NCI-H2227 treated with DMSO at 0.1 percent for 48 hours (cell line): ENCODE measurements around the gene SERPINB6.
A peak's percentile ranks its signal among the peaks of the same experiment; 100 is the strongest.
"Not testable (repeated sequence)": the region's sequence is repeated elsewhere in the genome, so short reads cannot be mapped to it uniquely, and the experiment has no call there.

Experiments
- DNase-seq: peaks from one replicate; lab custom pipeline; 2025; lab: John Stamatoyannopoulos, UW

Gene SERPINB6

DNA sequence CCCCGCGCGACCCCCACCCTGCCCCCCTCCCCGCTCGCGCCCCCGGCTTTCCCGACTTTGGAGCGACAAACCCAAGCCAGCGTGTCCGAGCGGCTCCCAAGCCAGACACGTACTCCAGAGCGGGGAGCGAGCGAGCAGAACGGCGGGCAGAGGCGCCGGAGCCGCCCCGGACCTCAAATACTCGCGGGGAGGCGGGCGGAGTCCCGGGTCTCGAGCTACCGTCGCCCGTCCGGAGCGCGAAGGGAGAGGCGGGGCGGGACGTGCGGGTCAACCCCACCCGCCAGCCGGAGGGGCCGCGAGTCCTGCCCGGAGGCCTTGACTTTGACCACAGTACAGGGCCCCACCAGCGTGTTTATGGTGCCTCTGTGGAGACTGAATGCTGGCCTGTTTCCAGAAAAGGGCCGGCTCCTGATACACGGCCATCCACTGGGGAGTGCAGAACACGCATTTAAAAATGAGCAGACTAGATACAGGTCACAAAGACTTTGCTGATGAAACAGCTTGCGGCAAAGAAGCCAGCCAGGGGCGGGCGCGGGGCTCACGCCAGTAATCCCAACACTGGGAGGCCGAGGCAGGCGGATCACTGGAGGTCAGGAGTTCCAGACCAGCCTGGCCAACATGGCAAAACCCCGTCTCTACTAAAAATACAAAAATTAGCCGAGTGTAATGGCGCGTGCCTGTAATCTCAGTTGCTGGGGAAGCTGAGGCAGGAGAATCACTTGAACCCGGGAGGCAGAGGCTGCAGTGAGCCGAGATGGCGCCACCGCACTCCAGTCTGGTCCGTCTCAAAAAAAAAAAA lies at the start of gene SERPINB6:
Gene SERPINB6, minus strand, starts transcription at position 148 of the 799 bp plus-strand sequence. CDS start 12,235 bp downstream, outside the sequence.
- peak; percentile 66 for DNase-seq

DNA sequence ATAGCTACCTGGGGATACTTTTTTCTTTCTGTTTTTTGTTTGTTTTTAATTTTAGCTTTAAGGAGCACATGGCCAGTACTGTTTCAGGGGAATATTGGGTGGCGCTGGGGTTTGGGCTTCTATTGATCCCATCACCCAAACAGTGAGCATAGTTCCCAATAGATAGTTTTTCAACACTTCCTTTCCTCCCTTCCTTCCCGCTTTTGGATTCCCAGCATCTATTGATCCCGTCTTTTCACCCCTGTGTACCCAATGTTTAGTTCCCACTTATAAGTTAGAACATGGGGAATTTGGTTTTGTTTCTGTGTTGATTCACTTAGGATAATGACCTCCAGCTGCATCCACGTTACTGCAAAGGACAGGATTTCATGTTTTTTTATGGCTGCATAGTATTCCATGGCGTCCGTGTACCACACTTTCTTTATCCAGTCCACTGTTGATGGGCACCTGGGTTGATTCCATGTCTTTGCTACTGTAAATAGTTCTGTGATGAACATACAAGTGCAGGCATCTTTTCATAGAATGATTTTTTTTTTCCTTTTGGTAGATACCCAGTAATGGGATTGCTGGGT lies 48.5 kb upstream of the SERPINB6 start:
- no peak for DNase-seq

DNA sequence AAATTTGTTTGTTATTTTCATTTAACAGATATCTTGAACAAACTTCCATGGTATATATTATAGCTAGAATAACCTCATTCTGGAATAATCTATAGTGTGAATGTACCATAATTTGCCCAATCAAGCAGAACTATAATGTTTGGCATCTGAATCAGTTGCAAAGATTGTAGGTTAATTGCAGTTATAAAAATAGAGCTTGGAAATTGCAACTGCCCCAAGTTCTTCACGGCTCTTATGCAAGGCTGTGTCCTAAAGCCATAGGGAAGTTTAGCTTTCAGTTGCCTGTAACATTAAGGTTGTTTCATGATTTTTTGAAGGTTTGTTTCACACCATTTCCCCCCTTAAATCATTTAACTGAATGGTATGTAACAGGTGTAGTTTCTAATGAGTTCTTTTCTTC lies 47.7 kb upstream of the SERPINB6 start:
- DNase-seq: no peak

DNA sequence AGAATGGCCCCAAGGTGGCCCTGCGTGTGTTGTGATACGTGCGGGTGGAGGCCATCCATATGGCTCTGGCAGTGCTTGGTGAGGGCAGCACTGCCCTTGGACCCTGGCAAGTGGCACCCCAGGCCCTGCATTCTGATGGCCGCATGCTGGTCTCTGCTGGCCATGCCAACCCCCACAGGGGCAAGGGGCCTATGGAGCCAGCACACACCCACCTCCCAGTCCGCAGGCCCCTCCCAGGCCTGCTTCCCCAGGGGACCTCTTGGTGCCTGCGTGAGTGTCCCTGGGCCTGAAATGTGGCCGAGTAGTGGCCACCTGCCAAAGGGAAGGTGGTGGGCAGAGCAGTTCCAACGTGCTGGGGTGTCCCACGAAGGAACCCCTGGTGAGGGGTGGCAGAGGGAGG lies 45.9 kb upstream of the SERPINB6 start:
- DNase-seq: no peak

DNA sequence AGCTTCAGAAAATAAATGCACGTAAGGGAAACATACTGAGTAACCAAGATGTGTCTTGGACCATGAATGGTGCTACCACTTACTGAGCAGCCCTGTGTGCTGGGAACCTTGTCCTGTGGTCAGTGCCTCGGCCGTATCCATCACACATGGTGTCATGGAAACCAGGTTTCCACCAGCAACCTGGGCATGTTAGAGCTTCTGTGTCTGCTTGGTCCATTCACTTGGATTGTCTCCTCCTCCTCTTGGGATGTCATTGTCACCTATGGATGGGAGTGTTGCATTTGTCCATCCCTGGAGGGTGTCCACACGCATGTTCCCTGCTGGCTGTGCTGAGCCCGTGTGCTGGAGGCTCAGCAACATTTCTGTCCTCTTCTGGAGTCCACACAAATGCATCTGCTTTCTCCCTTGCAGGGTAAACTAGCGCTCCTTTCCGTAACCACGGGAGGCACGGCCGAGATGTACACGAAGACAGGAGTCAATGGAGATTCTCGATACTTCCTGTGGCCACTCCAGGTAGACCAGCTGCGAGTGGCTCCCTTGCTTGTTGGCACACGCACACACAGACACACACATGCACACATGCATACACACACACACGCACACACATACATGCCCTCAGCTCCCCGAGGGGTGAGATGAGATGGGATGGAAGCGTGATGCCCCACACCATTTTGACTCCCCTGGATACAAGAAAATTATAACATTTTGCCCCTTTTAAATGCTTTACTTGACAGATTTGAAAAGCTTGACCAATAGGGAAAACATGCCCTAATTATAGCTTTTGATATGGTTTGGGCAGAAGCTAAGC lies 45.3 kb upstream of the SERPINB6 start:
- no peak for DNase-seq

DNA sequence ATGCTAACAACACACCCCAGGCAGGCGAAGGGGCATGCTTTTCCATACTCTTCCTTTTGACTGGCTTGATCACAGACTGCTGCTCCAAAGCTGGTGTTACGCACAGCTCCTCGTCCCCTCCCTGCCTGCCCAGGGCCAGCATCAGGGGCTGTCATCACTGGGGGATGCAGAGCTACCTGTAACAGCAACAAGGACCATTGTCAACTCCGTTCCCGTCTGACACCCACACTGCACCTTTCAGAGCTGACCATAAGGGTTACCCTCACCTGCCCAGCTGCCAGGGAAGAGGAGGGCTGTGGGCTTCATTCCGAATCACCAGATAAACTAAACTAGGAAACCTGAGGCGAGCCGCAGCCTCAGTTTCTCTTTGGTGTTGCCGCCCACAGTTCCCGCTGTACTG lies 43.8 kb upstream of the SERPINB6 start:
- DNase-seq: no peak

DNA sequence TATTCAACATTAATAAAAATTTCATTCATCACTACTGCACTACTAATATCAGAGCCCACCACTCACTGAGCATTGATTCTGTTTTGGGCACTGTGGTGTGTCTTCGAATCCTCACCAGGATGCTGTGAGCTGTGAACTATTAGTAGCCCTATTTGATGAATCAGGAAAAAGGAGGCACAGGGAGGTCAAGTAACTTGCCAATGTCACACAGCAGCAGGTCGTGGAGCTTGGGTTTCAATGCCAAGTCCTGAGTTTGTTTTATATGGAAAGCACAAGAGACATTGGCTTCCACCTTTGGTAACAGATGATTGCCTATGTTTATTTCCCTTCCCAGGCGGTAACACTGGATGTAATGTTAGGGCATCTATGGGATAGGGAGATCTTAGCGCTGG lies 43.3 kb upstream of the SERPINB6 start:
- no peak for DNase-seq

DNA sequence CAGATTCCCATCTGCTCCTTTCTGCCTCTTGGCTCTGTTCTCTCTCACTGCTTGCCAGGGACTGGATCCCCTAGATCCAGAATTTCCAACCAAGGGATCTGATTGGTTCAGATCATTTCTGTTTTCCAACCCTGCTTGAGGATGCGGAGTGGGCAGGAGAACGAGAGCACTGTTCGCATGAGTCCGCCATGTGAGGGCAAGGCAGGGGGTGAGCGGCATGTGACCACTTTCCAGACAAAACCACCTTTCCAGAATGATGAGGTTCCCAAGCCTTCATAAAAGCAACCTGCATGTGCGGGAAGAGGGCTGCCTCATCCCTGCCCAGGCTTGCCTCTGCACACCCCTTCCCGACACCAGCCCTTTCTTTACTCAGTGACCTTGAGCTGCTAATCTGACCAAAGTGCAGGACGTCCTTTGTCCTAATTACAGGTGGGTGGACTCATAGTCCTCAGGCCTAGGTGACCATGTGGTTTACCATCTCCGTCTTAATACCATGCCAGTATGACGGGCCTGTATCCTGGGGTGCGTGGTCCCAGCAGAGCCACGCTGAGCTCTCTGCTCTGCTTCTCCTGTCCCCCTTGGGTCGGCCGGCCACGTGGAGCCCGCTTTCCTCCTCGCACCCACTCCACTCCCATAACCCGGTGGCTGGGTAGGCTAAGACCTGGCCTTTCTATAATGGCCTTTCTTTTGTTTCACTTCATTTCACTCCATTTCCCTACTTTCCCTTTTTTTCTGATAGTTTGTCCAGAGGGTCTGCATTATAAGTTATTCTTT lies 42.7 kb upstream of the SERPINB6 start:
- no peak for DNase-seq

DNA sequence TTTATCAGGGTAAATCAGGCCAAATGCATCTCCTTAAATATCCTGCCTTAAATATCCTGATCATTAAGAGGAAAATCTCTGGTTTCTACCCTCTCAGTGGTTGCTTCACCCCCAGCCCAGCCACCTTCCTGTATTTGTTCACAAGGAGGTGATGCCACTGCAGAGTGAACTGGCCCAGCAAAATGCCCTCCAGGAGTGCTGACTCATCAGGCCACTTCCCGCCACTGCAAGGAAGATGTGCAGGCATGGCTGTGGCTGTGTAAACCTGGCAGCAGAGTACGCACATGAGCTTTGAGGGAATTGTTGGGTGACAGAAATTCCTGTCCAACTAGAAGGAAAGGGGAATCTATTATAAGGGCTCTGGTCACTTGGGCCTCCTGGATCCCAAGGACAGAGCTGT lies 42.1 kb upstream of the SERPINB6 start:
- no peak for DNase-seq

DNA sequence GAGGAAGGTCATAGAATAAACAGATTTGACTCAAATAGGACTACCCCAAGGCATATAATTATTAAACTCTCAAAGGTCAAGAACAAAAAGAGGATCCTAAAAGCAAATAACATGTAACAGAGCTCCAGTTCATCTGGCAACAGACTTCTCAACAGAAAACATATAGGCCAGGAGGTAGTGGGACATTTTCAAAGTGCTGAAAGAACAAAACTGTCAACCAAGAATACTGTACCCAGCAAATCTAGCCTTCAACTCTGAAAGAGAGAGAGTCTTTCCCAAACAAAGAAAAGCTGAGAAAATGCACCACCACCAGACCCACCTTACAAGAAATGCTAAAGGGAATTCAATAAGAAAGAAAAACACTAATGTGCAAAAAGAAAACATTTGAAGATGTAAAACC lies 40.2 kb upstream of the SERPINB6 start:
- DNase-seq: no peak

DNA sequence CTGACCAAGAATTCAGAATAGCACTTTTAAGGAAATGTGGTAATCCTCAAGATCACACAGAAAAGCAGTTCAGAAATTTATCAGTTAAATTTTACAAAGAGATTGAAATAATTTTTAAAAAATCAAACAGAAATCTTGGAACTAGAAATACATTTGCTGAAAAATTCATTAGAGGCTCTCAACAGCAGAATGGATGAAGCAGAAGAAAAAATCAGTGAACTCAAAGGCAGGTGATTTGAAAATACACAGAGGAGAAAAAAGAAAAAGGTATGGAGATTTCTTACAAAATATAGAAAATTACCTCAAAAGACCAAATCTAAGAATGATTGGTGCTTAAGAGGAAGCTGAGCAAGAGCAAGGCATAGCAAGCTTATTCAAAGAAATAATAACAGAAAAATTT lies 39.8 kb upstream of the SERPINB6 start:
- no peak for DNase-seq

DNA sequence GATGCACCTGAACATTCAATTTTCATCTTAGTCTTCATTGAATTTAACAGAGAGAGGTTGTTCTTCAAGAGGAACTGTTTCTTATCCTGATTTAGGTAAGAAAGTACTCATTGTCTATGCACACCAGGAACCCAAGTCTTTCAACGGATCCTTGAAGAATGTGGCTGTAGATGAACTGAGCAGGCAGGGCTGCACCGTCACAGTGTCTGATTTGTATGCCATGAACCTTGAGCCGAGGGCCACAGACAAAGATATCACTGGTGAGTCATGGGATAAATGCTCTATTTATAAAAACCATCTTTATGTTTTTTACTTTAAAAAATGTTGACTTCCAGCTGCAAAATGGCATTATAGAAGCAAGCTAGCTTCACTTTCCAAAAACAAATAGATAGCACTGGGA lies 38.6 kb upstream of the SERPINB6 start:
- DNase-seq: no peak

DNA sequence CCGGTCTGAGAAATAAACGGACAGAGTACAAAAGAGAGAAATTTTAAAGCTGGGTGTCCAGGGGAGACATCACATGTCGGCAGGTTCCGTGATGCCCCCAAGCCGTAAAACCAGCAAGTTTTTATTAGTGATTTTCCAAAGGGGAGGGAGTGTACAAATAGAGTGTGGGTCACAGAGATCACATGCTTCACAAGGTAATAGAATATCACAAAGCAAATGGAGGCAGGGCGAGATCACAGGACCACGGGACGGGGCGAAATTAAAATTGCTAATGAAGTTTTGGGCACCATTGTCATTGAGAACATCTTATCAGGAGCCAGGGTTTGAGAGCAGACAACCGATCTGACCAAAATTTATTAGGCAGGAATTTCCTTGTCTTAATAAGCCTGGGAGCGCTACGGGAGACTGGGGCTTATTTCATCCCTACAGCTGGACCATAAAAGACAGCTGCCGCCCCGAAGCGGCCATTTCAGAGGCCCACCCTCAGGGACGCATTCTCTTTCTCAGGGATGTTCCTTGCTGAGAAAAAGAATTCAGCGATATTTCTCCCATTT lies 37.4 kb upstream of the SERPINB6 start:
- not testable (repeated sequence) for DNase-seq

DNA sequence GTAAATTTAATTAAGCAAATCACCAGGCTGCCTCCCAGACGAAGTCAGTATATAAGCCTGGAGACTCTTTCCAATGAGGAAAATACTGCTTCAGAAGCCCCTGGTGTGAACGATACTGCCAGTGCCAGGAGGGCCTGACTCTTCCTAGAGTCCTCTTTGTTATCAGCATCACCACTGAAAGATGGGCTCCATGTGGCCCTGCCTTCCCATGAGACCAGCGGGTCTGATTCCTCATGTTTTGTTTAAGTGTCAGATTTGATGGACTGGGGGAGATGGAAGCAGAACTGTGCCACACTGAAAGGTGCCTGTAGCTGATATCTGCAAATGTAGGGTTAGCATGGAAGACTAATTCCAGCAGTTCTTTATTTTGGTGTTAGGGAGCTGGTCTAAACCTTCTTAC lies 36.2 kb upstream of the SERPINB6 start:
- DNase-seq: no peak

DNA sequence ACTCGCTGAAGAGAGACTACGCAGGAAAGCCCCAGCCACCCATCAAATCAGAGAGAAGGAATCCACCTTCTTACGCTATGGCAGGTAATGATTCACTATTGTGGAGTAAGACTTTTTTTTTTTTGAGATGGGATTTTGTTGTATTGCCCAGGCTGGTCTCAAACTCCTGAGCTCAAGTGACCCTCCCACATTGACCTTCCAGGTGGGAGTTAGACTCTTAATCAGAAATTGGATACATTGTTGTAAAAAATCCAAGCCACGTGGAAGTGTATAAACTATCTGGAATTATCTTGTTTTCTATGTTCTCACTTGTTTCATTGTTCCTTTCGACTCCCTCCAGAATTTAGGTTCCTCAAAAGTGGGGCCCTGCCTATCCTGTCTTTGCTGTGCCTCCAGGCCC lies 35.1 kb upstream of the SERPINB6 start:
- DNase-seq: no peak

DNA sequence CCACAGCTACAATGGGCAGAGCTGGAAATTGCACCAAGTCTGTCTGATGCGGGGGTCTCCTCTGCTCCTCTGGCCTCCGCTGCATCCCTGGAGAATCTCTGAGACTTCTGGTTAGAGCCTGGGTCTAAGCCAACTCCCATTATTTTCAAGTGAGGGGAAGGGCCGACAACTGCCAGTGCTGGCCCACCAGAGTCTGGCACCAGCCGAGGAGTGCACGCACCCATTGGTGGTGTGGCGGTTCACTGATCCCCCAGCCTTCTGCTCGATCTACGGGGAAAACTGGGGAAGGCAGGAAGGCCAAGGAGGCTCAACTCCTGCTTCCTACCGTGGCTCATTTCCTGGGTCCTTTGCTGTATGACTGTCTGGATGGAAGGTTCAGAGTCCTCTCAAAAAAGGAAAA lies 34.5 kb upstream of the SERPINB6 start:
- DNase-seq: no peak

DNA sequence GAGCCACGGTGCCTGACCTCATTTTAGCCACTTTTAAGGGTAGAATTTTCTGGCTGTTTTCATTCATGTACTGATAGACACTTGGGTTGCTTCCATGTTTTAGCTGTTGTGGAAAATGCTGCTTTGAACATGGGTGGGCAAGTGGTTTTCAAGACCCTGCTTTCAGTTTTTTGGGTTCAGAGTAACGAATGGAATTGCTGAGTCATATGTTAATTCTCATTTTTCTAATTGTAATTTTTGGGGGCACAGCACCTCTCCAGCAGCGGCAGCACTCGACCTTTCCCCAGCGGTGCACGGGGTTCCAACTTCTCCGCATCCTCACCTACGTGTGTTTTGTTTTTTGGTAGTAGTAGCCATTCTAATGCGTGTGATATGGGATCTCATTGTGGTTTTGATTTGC lies 33.7 kb upstream of the SERPINB6 start:
- no peak for DNase-seq

DNA sequence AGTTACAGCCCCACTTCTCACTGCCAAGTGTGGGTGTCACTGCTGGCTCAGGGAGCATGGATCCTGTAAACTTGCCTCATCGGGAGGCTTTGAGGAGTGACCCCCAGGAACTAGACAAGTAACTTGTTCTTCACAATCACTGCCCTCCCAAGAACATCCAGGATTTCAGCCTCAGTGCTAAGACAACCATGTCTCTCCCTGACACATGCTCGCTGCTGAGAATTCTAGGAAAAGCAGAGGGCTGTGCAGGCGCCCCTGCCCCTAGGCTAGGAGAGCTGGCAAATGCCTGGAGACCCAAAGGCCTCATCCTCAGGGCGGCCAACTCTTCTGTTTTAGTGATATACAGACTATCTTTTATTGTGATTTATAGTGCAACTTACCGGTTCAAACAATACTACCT lies 31.9 kb upstream of the SERPINB6 start:
- not testable (repeated sequence) for DNase-seq

DNA sequence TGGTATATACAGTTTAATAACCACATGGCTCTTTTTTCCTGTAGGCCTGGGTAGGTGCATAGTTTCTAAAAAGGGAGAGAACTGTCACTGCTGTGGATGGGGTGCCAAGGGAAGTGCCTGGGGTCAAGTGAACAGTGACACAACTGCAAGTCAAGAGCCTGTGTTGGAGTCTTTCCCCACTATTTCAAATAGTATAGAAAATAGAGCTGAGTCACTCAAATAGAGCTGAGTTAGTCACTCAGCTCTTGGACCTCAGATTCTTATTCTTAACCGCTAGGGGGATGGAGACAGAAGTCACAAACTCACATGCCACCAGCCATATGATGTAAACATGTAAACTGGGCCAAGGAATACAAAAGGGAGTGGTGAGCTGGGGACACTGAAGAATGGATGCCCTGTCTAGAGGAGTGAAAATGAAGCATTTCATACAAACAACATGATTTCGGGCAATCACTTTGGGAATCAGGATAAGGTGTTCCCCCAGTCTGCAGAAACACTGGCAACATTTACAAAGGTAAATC lies 30.5 kb upstream of the SERPINB6 start:
- peak; percentile 67 for DNase-seq

DNA sequence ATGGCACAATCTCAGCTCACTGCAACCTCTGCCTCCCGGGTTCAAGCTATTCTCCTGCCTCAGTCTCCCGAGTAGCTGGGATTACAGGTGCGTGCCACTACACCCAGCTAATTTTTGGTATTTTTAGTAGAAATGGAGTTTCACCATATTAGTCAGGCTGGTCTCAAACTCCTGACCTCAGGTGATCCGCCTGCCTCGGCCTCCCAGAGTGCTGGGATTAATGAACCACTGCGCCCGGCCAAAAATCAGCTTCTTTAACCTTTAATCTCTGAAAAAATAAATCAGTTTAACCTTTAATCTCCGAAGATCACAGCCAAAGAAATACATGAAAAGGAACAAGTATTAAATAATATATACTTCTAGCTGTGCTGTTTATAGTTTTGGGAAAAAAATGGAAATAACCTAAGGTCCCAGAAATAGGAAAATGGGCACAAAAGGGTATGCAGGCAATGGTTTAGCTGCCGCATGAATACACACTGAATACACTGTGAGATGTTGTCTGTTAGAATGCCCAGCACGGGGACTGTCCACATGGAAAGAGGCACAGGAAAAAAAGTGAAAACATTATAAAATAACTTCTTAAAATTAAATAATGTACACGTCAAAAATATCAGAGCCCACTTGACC lies 29.9 kb upstream of the SERPINB6 start:
- DNase-seq: no peak
